Stimulated activated CD4-positive, alpha-beta T cell treated with anti-CD3 and anti-CD28 coated beads, Interleukin-4, amount 100 ng/mL, for 4 hours (primary cell): Measurements from ENCODE around the gene PLEKHA3.
"Not testable (repeated sequence)": the region's sequence is repeated elsewhere in the genome, so short reads cannot be mapped to it uniquely, and the experiment has no call there.

Source experiments
- DNase-seq, 2 experiments: peaks; one replicate each; pipeline ENCODE4 v3.0.0-alpha.2; 2020

Gene PLEKHA3

DNA sequence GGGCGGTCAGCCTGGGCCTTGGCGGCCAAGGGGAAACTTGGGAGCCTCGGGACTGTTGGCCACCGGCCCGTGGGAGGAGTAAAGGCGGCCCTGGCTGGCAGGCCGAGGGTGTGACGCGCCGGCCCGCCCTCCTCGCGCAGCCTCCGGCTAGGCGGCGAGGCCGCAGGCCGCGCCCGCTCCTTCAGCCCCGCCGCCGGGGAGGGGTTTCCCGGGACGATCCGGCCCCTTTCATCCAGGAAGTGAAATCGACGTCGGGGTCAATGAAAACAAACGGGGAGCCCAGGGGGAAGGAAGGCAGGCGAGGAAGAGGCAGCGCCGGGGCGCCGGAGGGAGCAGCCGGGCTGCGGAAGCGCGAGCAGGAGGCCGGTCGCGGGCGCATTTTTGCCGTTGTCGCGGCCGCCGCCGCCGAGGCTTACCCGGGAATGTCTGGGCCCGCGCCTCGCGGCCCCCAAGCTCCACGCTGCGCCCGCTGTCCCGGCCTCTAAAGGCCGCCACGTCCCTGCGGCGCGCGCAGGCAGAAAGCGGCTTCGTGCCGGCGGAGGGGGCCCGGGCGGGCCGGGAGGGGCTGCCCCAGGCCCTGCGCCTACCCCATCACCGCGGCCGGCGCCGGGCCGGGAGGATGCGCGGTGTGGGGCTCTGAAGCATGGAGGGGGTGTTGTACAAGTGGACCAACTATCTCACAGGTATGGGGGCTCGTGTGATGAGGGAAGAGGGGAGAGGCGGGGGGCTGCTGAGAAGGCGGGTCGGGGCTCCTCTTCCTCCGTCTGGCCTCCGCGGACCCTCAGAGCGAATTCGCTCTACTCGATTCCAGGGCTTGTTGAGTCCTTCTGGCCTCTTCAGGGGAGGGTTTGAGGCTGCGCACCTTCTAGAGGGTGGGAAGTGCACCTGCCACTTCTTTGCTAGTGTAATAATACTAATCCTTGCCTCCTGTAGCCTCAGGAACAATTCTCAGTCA, at the start of gene PLEKHA3:
TSS of gene PLEKHA3 (plus strand) at position 231 of the 955 bp plus-strand sequence. CDS start at position 644, 413 bp downstream.
- DNase-seq = peak; percentile 61 to 73

DNA sequence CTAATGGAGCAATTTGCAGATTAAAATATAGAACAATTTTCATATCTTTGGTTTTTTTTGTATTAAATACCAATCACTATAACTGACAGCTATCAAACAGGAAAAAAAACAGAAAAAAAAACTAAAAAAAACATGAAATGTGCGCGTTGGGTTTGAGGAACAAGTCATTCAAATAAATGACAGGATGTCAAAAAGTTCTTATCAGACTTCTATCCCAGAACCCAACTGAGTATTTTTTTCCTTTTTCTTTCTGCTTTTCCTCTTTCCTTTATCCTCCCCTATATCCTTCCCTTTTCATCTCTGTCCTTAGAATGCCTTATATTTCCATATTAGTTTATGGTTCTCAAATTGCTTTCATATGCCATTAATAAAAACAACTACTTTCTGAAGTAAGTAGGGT, 43.6 kb upstream of the PLEKHA3 start:
- no peak for DNase-seq

DNA sequence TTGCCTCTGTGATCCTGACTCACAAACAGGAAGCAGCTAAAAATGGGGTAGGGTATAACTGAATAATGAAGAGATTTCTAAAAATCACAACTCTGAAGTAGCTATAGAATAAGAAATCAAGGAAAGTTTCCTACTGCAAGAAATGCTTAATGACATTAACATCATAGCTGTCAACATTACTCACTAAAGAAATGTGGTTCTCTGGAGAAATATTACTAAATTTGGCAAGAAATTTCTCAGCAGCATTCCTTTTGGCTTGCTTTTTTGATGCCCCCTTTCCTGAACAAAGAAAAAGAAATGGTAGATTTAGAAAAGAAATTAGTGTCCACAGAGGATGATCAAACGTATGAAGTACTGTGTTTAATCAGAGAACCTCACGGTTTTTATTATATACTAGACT, 38.8 kb upstream of the PLEKHA3 start:
- no peak for DNase-seq

DNA sequence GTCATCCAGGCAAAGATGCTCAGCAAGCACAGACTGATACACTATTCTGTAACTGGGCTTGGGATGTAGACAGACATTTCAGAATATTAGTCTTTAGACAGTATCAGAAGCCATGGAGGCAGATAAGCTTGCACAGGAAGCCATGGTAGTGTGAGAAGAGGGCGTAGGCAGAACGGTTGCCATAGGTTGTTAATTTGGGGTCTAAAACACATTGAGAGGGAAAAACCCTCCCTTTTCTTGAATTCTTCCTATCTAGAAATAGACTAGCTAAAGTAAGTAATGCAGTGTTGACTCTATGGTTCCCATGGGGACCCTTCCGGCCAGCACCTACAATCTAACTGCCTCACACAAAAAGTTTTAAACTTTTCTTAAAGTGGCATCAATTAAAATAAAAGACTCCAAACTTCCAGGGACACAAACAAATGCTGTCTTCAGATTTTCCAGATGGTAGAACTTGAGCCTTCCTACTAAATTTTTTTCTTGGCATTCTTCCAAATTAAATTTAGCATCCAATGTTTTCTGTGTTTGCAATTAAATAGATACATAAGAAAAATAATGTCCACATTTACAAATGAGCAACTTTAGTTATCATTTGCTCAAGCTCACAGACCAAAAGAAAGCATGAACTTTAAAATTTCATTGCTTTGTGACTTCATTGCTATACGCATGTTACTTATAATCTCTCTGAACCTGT, 31.1 kb upstream of the PLEKHA3 start:
- DNase-seq = no peak

DNA sequence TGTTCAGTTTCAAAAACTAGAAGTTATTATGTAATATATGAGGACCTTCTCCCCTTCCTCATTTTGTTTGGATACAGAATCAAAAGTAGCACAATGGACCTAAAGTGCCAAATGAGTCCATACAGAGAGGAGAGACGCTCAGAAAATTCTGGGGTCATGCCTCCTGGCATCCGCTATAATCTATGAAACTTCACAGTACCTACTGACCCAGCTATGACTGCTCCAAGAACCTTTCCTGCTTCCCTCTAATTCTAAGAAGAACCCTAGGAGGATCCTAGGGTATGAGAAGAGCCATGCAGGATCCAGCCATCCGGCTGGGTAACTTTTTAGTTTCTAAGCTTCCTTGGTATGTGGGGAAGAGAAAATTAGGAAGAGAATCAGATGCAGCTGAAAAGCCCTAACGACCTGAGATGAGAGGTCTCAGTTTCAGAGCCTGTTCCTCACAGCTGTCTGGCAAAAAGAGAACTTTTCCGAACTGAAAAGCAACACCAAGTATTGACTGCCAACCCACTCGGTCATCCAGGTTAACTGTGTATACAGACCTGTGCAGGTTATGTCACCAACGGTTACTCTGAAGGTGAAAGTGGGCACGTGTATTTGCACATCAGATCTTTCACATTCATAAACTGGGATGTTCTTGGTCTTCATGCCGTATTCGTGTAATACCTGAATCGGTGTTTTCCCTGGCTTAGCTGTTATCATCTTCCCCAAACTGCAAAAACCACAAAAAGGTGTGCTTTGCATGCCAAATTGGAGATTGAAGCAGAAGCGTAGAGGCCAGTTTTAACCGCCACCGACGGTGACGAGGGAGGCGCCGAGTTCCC, 30.3 kb upstream of the PLEKHA3 start:
- DNase-seq = no peak

DNA sequence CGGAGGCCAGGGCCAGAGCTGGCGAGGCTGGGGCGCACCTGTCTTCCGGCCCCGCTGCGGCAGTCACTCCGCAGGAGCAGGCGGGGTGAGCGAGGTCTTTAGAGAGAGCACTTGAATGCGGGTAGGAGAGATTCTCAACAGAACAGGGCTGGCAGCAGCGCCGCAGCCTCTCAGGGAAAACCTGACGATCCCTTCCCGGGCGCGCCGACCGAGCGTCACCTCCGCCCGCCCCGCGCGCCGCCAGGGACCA, 29.8 kb upstream of the PLEKHA3 start:
- DNase-seq = no peak

DNA sequence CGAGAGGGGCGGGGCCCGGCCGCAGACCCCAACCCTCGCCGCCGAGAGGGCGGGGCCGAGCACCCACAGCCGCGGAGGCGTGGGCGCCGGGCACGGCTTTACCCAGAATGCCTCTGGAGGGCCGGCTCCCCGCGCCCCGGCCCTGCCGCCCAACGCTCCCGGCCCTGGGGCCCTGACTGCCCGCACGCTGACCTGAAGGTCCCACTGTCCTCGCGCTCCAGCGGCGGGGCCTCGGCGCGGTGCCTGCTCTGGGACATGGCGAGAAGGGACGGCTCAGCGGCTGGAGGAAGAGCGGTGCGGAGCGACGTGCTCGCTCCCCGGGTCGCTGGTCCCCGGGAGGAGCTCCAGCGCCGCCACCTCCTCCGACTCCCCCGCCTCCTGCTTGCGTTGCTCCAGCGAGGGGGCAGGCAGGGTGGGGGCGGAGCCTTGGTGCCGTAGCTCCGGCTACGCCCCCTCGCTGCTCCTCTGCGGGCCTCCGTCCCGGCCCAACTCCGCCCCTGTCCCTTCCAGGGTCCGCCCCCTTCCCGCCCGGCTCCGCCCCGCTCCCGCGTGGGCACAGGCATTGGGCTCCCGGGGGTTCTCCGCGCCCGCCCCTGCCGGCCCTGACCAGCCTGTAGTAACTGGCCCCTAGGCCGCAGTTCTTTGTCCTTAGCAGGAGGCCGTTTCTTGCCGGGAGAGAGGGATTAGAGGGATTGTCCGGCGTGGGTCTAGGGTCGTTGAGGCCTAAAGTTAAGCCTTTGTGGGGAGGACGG, 29.3 kb upstream of the PLEKHA3 start, which contains the start of the genes PJVK and PRKRA:
TSS of gene PJVK (plus strand) at position 605 of the 752 bp plus-strand sequence. CDS start 2,032 bp downstream, outside the sequence.
TSS of gene PRKRA (minus strand) at position 402 of the 752 bp plus-strand sequence. CDS start at position 257, 145 bp downstream.
- peak; percentile 95 to 96 for DNase-seq

DNA sequence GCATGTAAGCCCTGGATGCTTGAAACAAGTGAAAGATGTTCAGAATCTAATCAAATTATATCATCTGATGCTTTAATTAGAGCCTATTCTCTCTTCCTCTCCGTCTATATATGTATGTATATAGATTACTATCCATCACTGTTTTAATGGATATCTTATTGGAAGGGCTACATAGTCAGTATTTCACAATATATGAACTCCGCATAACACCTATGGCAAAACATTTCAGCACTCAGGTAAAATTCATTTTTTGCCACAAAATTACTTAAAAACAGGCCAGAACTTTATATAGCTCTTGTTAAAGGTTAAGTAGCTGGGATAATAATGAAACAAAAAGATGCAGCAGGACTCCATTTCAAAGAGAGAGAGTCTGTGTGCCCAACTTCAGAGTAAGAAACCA, 27.9 kb upstream of the PLEKHA3 start:
- no peak for DNase-seq

DNA sequence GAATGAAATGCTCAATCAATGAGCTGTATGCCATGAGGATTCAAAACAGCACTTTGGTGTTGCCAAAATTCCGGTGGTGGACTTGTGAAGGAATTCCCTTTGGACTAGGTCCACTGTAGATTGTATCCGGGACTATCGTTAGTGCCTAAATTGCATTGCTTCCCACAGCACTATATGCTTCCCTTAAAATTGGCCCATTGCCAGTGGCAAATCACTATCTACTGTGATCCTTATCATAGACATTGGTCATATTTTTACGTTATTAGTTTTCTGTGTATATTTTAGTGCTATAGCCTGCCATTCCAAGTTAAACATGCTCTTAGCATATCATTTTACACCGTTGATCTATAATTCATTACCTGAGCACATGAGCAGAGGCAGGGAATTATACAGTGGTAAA, 27.4 kb upstream of the PLEKHA3 start:
- no peak for DNase-seq

DNA sequence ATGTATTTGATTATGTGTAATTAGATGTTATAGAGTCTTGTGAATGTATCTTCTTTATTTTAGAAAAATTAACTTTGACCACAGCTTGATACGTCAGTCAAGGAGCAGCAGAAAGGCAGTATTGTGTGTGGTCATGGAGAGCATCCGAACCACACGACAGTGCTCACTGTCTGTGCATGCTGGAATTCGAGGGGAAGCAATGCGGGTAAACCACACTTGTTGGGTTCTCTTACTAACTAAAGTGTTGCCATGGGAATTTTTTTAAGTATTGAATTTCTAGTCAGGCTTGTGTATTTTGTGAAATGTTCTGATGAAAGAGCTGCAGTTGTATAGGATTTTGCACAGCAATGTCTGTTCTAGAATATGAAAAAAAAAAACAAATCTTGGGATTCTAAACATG, 24.3 kb upstream of the PLEKHA3 start:
- DNase-seq = no peak

DNA sequence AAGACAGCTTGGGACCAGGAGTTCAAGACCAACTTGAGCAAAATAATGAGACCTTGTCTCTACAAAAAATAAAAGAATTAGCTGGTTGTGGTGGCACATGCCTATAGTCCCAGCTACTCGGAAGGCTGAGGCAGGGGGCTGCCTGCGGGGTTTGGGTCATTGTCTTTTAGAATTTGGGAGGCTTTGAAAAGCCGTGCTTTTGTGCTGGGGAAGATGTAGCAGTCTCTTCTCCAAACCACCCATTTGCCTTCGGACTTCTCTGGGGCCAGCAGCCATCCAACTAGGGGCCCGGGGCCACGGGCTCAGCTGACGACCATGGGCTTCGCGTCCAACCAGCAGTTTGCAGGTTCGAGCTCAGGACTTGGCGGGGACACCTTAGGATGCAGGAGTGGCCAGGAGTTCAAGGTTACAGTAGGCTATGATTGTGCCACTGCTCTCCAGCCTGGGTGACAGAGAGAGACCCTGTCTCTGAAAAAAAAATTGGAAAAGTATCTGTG, 22.8 kb upstream of the PLEKHA3 start:
- no peak for DNase-seq

DNA sequence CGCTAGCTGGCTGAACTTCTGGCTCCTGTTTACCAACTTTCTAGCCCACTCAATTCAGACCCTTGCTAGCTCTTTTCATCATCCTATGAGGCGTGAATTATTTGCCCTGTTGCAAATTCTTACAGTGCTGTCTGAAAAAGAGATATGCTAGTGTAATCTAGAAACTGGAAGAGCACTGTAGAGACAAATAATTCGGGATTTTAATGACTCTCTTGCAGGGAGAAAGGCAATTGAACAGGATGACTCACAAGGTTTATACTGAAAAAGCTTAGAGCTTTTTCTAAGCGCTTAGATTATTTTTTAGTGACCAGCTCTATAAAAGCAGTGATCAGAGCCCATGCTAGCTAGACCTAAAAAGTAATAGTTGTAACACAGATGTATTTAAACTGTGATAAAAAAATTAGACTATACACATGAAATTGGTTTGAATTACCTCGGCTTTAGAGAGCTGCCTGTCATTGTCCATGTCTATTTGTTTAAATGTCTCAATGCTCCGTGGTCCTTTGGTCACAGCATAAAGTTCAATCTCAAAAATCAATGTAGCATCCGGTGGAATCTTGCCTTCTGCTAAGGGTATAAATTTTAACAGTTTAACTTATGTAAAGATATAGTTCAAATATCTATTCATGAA, 10.9 kb upstream of the PLEKHA3 start:
- DNase-seq = no peak

DNA sequence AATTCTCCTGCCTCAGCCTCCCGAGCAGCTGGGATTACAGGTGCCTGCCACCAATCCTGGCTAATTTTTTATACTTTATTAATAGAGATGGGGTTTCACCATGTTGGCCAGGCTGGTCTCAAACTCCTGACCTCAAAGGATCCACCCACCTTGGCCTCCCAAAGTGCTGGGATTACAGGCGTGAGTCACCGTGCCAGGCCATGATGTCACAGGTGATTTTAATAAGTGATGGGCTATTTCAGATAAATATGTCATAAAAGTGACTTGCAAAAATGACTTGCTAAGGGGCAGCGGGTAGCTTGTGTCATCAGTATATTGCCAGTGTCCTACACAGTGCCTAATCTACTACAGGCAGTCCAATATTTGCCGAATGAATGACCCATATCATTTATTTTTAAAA, 8.9 kb upstream of the PLEKHA3 start:
- not testable (repeated sequence) for DNase-seq

DNA sequence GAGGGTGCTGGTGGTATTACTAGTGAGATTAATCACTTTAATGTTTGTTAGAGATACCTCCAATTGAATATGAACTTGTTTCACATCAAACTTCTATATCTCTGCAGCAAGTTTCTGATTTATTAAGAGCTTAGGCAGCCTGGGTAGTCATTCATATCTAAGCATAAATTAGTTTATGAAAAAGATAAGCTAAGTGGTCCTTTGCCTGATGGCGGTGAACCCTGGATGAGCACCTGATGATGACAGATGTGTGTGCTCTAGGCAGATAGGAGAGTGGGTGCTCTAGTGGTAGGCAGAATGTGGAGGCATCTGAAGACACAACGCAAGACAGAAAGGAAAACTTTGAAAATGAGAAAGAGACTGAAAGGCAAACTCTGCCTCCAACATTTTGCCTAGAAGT, 6.9 kb upstream of the PLEKHA3 start:
- no peak for DNase-seq

DNA sequence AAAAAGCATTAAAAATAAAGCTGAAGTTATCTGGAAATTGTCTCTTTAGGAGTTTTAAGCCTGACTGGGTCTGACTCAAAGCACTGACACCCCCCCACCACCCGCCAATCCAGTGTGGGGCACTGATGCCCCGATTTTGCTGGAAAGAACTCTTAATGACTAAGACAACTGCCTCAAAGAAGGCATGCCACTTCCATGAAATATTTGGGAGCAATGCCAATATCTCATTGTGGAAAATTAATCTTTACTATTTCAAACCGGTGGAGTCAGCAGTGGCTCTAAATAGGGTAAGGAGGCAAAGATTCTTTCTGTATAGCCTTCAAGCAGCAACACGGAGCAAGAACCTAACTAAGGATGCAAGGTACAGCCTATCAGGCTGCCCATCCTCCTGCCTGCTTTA, 6.3 kb upstream of the PLEKHA3 start:
- DNase-seq = no peak

DNA sequence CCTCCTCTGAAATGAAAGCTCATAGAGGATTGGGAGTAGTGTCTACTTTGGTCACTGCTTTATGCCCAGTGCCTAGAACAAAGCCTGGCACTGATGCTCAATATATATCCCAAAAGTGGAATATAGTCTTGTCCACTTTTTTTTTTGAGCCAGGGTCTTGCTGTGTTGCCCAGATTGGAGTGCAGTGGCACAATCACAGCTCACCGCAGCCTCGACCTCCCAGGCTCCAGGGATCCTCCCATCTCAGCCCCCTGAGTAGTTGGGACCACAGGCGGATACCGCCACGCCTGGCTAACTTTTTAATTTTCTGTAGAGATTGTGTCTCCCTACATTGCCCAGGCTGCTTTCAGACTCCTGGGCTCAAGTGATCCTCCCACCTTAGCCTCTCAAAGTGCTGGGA, 5.7 kb upstream of the PLEKHA3 start:
- DNase-seq = no peak

DNA sequence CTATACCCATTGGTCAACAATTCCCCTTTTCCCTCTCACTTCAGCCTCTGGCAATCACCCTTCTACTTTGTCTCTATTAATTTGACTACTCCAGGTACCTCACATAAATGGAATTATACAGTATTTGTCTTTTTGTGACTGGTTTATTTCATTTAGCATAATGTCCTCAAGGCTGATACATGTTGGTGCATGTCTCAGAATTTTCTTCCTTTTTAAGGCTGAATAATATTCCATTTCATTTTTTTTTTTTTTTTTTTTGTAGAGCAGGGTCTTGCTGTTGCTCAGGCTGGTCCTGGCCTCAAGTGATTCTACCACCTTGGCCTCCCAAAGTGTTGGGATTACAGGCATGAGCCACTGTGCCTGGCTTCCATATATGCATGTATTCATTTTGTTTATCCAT, 3.8 kb upstream of the PLEKHA3 start:
- no peak for DNase-seq

DNA sequence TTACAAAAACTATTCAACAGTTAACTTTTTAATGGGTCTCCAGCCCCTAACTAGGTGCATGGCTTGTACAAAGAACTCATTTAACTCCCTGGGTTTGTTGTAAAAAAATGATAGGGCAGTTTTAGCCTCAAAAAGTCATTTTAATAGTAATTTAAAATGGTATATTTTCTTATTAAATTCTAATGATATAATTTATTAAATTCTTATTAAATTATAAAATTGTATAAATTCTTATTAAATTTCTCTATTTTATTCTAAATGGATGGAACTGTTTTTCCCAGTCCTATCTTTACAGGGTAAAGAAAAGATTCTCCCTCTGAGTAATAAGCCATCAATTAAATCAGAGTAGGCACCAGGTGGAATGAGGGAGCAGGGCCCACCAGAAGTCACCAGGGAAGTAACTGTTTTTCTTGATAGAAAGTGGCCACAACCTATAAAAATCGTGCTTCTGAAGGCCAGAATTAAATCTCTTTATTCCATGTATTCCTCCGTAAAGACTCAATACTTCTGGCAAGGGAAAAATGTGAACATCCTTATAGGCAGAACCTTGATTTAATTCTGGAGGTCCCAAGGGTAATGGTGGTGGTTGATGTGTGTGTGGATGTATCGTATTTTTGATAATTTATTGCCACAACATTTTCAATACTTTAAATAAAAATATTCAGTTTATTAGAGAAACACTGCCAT, 2.7 kb upstream of the PLEKHA3 start:
- no peak for DNase-seq

DNA sequence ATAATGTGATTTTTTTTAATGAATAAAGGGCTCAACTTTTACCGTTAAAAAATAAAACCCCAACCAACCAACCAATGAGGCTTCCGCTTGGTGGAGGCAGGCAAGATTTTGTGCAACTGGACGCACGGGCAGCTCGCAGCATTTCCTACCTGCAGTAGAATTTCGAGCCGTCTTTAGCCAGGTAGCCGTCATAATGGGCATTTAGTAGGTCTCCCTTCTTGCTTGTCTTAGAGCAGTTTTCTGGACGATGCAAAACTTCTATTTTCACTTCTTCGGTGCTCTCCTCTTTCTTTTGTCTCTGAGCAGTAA, 2.2 kb upstream of the PLEKHA3 start:
- DNase-seq = no peak

DNA sequence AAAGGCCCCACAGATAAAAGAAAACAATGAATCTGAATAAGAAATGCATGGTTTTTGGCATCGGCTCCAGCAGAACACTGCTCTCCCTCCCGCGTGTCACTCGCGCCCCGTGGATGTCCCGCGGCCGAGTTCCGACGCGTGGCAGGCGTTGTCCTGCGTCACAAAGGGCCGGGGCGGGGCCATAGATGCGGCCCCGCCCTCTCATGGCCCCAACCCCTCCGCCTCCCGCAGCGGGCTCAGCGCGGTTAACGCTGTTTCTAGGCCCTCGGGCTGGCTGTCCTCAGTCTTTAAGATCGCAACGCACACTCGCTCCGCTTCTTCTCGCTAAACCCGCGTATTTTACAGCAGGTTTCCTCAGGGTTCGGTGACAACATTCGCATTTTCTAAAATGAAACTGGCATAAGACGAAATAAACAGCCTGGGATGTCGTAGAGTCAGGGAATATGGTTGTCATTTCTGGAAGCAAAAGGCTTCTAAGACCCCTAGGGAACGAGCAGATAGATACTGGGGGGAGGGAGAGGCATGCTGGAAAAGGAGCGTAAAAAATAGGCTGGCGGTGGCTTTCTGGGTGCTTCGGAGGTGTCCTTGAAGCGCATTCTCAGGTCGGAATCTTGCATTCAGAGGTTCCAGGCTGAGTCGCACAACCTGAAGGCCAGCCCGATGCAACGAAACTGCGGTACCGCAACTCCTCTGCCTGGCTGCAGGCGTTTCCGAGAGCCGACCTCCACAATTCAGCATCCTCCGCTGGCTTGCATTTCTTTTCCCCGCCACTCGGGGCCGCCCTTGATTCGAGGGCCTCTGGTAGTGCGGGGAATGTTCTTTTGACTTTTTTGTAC, 1.6 kb upstream of the PLEKHA3 start, which contains the start of gene FKBP7:
TSS of gene FKBP7 (minus strand) at position 162 of the 836 bp plus-strand sequence. CDS start at position 61, 101 bp downstream.
- DNase-seq = peak; percentile 78 to 82
